ENCODE data around the gene LRMDA. TPM values are rescaled to one million over a fixed set of nuclear protein-coding genes. Genes with fewer than 3 reads are reported as not detected.

Gene LRMDA
- total RNA-seq, 1 donor from 2014 or later, result 0.96 TPM

- Histone ChIP-seq H3K4me1 (no peaks in the 10 kb centered on the region), H3K27ac (no peak overlapping the region), H3K27me3 (no peaks in the 10 kb centered on the region), H3K9me3 (no peaks in the 10 kb centered on the region), H3K4me3 (no peak overlapping the region), H3K36me3 (no peaks in the 10 kb centered on the region)
- no peak for DNase-seq (ENCODE audit: low spot score in 2 of 2)
- intact Hi-C loops (cut with DNase I), result no loop called here
- no peak for TF ChIP-seq CTCF (IDR thresholded peaks at IDR 0.05)
Observed at GRCh38 chr10:75723319-75723980, 292.0 kb downstream of the LRMDA start.

- no peak for DNase-seq (ENCODE audit: low spot score in 2 of 2)
- Histone ChIP-seq H3K36me3 (no peaks in the 10 kb centered on the region), H3K27me3 (no peaks in the 10 kb centered on the region), H3K9me3 (no peaks in the 10 kb centered on the region), H3K4me1 (no peaks in the 10 kb centered on the region), H3K4me3 (no peak overlapping the region), H3K27ac (no peak overlapping the region)
- intact Hi-C loops (cut with DNase I), result no loop called here
- no peak for TF ChIP-seq CTCF (IDR thresholded peaks at IDR 0.05)
Observed at GRCh38 chr10:75724047-75724446, 292.6 kb downstream of the LRMDA start.

- H3K4me1 ChIP-seq, result no peaks in the 10 kb centered on the region
- intact Hi-C loops (cut with DNase I), result no loop called here
- H3K4me3 ChIP-seq, result no peak overlapping the region
- no peak overlapping the region for H3K27ac ChIP-seq
- no peak for DNase-seq (ENCODE audit: low spot score in 2 of 2)
- no peaks in the 10 kb centered on the region for H3K9me3 ChIP-seq
- TF ChIP-seq CTCF (IDR thresholded peaks at IDR 0.05), result no peak
- no peaks in the 10 kb centered on the region for H3K36me3 ChIP-seq
- H3K27me3 ChIP-seq, result no peaks in the 10 kb centered on the region
Observed at GRCh38 chr10:75726522-75727483, 295.4 kb downstream of the LRMDA start.

- no peaks in the 10 kb centered on the region for H3K4me1 ChIP-seq
- TF ChIP-seq CTCF (IDR thresholded peaks at IDR 0.05), result no peak
- DNase-seq (ENCODE audit: low spot score in 2 of 2), result no peak
- no peaks in the 10 kb centered on the region for H3K9me3 ChIP-seq
- no peak overlapping the region for H3K4me3 ChIP-seq
- intact Hi-C loops (cut with DNase I), result no loop called here
- no peaks in the 10 kb centered on the region for H3K36me3 ChIP-seq
- no peak overlapping the region for H3K27ac ChIP-seq
- no peaks in the 10 kb centered on the region for H3K27me3 ChIP-seq
Observed at GRCh38 chr10:75730847-75731246, 299.4 kb downstream of the LRMDA start.

GRCh38 chr10:75733135-75733890 lies 301.9 kb downstream of the LRMDA start:
- no peak for DNase-seq (ENCODE audit: low spot score in 2 of 2)
- no peak for TF ChIP-seq CTCF (IDR thresholded peaks at IDR 0.05)
- intact Hi-C loops (cut with DNase I), result no loop called here

More at GRCh38 chr10:75733135-75733890, 301.9 kb downstream of the LRMDA start:
- Histone ChIP-seq H3K4me3 (no peak overlapping the region), H3K27me3 (no peaks in the 10 kb centered on the region), H3K9me3 (no peaks in the 10 kb centered on the region), H3K27ac (no peak overlapping the region), H3K4me1 (no peaks in the 10 kb centered on the region), H3K36me3 (no peaks in the 10 kb centered on the region)

Measured in ascending aorta (tissue), 2 donors.